HG02840 (cell line): ENCODE results near the gene CEP170B.

Source experiments
- ATAC-seq: cut with Tn5 transposase; IDR thresholded peaks from one replicate; pipeline ENCODE4 v1.9.1; 2021; ENCODE audit warnings: mild to moderate bottlenecking, moderate library complexity, moderate number of reproducible peaks; ENCODE audit not compliant: unreplicated experiment, low FRiP score

Gene CEP170B

DNA sequence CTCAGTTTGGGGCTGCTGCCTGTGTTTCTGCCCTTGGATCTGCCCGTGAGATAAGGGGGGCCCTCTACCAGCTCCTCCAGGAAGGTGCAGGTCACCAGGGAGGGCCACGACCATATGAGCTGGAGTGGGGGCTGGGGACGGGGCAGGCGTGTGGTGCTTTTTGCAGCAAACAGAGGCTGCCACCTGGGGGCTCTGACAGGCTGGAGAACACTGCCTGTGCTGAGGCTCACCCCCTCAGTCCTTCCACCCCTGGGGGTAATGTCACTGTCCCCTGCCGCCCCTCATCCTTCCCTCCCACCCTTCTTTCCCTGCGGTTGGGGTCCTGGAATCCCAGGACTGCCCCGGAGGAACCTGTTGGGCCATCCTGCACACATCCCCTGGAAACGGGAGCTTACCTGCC lies 62.8 kb downstream of the CEP170B start:
- ATAC-seq, result no peak

DNA sequence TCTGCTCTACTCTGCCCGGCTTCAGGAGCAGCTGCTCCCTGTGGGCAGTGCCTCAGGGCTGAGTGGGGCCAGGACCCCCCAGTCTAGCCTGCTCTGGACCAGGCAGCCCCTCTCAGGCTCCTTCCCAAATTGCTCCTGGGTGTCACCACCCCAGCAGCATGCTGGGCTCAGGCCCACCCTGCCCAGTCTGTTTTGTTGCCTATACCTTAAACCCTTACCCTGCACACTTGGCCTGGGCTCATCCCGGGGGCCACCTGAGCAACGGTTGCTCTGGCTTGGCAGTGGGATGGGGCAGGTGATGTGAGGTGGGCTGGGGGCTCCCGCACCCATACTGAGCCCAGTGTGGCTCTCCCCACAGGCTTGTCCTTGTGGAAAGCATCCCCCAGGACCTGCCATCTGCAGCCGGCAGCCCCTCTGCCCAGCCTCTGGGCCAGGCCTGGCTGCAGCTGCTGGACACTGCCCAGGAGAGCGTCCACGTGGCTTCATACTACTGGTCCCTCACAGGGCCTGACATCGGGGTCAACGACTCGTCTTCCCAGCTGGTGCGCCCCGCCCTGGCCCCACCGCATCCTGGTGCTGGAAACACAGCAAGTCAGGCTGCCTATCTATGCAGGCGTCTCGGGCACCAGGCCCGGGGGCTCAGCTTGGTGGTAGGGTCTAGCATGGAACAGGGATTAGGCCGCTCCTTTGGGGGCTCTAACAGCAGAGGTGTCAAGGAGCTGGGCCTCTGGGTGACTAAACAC lies 63.5 kb downstream of the CEP170B start:
- ATAC-seq, result no peak

DNA sequence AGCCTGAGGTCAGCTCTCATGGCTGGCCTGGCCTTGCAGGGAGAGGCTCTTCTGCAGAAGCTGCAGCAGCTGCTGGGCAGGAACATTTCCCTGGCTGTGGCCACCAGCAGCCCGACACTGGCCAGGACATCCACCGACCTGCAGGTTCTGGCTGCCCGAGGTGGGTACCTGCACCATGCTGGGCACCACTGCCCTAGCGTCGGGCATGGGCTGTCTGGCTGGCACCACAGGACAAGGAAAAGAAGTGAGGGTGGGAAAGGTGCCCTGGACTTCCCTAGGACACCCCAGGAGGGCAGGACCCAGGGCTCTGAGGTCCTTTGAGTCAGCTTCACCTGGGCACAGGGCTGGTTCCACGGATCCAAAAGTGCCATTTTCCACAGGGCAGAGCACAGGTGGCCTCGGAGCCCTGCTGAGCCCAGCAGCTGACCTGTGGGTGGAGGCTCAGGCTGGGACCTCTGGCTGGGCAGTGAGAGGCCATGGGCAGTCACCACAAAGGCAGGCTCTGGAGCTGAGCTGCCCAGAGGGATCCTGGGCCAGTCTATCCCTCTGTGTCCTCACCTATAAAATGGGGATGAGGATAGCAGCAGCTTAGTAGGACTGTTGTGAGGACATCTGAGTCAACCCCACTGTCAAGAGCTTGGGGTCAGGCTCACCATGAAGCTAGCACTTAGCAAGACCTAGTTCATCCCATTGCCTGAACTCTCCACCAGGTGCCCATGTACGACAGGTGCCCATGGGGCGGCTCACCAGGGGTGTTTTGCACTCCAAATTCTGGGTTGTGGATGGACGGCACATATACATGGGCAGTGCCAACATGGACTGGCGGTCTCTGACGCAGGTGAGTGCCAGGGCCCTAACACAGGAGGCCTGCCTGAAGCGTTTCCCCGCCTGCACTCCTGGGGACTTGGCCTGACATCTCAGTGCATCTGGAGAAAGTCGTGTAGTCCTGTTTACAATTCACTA lies 64.5 kb downstream of the CEP170B start:
- no peak for ATAC-seq

DNA sequence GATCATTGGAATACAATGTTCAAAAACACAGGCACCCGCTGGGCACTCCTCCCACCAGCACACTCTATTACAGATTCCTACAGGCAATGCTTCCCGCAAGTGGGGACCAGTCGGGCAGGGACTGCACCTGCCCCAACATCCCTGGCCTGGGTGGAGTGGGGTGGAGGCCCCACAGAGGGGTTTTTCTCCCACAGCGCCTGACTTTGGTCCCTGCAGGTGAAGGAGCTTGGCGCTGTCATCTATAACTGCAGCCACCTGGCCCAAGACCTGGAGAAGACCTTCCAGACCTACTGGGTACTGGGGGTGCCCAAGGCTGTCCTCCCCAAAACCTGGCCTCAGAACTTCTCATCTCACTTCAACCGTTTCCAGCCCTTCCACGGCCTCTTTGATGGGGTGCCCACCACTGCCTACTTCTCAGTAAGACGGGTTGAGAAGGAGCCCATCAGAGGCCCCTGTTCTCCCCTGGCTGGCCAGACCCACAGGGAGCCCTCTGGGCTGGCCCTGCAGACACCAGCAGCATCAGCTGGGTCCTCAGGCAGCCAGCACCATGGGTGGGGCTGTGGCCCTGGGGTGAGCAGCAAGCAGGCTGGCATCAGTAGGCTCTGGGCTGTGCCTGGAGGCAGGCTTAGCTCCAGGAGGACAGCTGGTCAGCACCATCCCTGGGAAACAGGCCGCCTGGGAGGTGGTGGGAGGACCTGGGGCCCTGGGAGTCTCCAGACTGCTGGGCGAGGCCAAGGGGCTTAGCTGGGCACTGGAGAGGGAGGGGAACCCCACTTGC lies 65.6 kb downstream of the CEP170B start:
- no peak for ATAC-seq

DNA sequence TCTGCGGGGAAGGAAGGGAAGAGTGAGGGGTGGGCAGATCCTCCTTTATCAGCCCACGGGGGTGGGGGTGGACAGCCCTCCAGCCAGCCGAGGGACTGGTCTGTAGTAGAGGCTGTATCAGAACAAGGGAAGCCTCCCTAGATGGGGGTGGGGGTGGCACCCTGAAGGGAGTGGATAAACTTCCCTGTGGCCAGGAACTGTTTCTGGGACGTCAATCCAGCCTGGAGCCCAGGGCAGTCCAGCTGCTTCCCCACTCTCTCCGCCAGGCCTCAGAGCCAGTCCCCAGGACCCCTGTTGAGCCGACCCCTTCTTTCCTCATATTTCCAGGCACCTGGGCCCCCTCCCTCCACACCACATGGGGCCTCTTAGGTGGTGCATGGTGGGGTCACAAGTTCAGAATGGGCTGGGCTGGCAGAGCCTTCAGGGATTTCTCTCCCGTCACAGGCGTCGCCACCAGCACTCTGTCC lies 66.3 kb downstream of the CEP170B start:
- ATAC-seq, result no peak

DNA sequence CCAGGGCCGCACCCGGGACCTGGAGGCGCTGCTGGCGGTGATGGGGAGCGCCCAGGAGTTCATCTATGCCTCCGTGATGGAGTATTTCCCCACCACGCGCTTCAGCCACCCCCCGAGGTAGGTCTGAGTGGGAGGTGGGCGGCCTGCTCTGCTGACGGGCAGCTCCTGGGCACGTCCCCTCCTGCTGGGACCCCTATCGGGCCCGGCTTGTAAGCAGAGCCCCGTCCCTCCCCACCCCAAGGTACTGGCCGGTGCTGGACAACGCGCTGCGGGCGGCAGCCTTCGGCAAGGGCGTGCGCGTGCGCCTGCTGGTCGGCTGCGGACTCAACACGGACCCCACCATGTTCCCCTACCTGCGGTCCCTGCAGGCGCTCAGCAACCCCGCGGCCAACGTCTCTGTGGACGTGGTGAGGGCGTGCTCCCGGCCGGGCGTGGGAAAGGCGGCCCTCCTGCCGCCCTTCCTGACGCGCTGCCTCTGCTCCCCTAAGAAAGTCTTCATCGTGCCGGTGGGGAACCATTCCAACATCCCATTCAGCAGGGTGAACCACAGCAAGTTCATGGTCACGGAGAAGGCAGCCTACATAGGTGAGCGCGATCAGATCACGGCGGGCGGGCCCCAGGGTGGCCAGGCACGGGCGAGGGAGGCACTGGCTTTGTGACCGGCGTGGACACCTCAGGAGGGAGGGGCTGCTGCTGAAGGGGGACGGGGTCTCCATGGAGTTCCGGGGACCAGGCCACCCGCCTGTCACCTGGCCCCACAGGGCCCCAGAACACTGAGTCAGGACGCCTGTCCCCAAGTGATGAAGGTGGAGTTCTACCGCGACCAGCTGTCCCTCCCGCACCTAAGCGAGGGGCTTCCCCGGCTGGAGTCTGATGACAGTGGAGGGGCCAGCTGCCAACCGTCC lies 67.0 kb downstream of the CEP170B start:
- ATAC-seq, result no peak

DNA sequence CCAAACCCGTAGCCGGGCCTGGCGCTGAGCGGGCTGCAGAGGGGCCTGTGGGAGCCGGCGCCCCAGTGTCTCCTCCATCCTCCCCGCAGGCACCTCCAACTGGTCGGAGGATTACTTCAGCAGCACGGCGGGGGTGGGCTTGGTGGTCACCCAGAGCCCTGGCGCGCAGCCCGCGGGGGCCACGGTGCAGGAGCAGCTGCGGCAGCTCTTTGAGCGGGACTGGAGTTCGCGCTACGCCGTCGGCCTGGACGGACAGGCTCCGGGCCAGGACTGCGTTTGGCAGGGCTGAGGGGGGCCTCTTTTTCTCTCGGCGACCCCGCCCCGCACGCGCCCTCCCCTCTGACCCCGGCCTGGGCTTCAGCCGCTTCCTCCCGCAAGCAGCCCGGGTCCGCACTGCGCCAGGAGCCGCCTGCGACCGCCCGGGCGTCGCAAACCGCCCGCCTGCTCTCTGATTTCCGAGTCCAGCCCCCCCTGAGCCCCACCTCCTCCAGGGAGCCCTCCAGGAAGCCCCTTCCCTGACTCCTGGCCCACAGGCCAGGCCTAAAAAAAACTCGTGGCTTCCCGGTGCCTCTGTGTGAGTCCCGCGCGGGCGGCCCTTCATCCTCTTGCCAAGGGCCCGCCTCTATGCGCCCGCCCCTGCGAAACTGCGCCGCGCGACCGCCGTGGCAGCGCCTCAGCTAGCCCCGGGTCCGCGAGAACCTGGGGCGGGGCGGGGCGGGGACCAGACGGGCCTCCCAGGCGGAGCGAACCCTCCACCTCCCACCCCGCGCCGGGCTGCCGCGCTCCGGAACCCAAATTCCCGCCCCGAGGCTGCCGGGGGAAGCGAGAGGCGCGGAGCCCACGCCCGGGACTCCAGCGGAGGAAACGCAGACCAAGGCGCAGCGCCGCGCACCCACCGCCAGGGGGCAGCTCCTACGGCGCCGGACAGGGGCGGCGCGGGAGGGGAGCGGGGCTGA lies 67.9 kb downstream of the CEP170B start:
- no peak for ATAC-seq

DNA sequence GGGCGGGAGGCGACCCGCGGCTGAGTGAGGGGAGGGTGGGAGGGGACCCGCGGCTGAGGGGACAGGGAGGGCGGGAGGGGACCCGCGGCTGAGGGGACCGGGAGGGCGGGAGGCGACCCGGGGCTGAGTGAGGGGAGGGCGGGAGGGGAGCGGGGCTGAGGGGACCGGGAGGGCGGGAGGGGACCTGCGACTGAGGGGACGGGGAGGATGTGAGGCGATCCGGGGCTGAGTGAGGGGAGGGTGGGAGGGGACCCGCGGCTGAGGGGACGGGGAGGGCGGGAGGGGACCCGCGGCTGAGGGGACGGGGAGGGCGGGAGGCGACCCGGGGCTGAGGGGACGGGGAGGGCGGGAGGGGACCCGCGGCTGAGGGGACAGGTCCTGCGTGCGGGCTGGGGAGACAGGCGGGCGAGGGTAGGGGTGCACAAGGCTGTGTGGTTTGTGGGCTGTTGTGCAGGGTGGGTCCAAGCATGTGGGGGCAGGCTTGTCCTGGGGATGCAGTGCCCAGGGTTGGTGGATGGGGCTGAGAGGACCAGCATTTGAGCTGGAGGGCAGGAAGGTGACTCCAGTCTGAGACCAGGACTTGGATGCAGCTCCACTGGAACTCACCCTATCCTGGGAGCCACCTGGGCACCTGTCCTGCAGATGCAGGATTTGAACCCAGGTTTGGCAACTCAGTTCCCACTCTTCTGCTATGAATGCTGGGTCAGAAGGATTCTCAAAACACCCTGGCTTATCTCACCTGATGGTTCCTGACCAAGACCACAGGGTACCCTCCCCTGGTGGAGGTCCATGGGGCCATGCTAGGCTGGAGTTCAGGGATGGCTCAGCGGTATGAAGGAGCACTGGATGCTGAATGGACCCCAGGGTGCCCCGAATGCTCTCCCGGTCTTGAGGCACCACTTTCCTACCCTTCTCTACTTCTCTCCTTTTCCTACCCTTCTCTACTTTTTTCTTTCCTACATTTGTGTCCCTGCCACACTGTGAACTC lies 69.0 kb downstream of the CEP170B start:
- no peak for ATAC-seq

DNA sequence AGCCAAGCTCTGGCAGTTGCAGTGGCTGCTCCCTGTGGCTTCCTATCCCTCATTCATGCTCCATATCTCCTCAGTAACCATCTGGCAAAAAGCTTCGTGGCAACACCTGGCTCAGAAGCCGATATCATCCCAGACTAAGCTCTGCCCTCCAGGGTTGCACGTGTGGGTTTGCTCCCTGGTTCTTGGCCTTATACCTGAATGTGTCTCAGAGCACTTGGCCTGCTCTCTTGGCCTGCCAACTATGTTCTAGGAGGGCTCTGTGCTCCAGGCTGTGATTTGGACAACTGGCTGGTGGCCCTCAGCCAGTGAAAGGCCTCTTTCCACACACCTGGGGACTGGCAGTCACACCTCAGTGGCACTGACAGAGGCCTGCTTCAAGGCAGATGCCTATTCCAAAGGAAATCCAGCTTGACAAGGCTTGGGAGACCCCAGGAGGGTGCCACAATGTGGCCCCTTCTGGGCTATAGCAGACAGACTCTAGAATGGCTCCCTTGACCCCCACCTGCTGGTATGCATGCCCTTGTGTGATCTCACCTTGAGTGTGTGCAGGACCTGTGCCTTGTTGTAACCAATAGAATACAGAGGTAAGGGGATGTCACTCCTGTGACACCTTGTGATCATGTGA lies 70.1 kb downstream of the CEP170B start:
- no peak for ATAC-seq

DNA sequence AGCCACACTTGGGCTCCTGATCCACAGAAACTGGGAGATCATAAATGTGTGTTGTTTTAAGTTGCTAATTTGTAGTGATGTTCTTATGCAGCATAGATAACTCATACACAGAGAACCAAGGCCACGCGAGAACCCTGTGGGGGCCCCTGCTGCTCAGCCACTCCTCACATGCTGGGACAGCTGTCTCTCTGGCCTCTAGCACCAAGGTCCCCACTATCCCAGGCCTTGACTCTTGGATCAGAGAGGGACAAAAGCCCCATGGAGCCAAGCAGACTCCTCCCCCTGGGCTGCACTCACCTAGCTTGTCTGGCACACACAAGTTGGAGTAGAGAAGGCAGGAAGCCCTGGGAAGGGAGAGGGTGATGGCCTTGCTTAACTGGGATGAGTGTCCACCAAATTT lies 70.9 kb downstream of the CEP170B start:
- no peak for ATAC-seq

DNA sequence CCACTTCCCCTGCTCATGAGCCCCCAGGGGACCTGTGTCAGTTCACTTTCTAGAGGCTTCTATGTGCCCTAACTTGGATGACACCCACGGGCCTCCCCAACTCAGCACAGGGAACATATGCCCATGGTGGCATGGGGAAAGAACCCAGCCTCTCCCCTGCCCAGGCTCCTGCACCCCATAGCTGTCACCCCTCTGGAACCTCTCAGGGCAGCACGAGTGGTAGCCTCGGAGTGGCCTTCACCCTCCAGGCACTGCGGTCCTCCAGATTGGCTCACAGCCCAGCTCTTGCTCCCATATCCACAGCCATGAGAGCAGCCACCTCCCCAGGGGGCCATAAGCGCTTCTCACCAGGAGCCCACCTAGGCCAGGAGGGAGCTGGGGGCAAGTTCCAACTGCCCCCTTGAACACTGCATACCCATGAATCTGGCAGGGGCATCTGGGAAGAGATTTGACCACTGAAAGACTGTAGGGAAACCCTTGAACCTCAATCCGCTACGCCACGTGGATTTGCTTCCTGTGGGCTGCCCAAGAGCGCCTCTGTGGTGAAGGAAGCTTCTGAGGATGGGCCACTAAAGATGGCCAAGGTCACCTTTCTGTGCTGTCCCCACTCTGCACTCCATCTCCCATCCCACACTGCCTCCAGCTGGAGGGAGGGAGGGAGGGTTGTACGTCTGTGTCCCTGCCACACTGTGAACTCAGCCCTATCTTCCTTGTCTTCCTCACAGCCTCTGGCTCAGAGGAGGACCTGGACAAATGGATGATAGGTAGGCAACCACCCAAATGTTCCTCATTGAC lies 71.5 kb downstream of the CEP170B start:
- ATAC-seq, result no peak

DNA sequence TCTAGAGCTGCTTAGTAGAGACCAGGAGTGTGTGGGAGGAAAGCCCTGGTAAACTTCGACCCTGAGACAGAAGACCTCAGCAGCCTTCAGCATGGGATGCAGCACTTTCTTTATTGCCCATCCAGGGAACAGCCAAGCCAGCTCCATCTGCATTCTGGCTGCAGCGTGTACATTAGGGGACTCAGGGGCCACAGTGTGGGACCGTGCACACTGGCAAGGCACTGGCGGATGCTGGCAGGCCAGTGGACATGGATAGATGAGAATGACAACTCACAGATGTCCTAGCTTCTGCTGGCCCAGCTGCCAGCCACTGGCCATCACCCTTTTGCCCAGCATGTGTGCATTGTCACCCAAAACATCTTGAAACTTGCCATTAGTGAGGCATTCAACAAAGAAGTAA lies 72.1 kb downstream of the CEP170B start:
- ATAC-seq, result no peak

DNA sequence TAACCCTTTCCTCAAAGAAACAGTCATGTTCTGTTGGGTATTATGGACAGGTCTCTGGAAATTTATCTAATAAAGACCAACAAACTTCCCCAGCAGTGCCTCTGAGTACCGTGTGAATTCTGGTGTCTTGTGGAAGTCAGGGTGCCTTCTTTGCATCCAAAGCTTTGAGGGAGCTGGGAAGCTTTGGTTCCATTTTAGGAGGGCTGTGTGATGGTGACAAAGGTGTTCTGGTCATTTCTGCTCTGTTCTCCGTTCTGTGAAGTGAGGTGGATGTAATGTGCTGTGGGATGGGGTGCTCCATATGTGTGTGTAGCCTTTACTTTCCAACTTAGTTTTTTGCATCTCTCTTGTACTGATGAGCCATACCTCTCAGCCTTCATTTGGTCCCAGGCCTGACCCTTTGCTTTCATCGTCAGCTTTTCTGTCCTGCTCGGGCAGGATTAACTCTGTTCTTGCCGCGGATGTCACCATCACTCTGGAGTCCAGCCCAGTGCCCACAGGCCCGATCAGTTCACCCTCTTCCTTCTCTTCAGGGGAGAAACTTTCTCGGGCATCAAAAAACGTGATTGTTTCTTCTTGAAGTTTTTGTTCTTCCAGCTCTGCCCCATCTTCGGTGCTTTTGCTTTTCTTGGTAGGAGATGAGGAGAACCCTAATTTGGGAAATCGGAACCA lies 72.8 kb downstream of the CEP170B start:
- no peak for ATAC-seq

DNA sequence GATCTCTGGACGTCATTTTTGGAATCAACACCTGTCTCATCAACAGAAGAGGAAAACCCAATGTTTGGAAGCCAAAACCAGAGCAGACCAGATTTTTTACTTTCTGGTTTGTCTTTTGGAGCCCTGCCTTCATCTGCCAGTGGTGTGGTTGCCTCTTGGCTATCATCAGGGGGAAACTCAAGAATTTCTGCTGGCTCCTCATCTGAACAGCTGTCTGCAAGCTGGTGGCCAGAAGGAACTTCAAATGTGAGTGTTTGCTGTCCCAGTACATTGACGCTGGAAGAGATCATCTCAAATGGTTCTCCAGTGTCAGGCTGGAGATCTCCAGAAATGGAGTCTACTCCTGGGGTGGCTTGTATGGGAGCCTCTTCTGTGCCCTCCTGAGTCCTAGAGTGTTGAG lies 73.4 kb downstream of the CEP170B start:
- no peak for ATAC-seq

DNA sequence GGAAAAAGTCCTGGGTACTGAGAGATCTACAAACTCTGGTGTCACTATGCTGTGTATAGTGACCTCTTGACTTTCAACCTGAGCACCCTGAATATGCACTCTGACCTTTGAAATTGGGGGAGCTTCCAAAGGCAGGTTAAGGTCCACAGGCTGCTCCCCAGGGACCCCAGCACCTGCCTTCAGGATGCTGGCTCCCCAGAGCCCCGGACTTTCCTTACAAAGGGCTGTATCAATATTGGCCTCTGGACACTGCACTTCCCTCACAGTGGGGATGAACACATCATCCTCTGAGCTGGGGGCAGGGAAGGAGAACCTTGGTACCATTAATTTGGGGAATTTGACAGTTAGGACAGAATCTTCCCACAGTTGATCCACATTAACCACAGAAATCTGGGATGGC lies 73.9 kb downstream of the CEP170B start:
- no peak for ATAC-seq
